ENCODE results near the gene FRMD4A. TPM values are rescaled to one million over a fixed set of nuclear protein-coding genes. Genes with fewer than 3 reads are reported as not detected.

FRMD4A gene
- total RNA-seq, 4 donors from 2014 or later = 27.5 to 40.4 (median 33.0) TPM

DNA sequence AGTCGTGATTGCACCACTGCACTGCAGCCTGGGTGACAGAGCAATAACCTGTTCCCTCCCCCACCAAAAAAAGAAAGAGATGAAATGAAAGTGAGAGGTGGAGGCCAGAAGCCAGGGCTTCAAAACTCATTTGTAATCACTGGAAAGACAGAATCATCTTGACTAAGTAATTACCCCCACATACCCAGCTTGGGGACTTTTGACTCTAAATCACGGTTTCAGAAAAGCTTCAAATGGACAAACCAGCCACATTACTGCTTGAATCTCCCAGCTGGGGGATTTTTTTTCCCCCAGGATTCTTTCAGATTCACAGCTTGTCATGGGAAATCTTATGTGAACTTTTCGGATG, 361.0 kb downstream of the FRMD4A start:
- DNase-seq (ENCODE audit: low spot score in 2 of 2) = no peak
- H3K4me3 ChIP-seq (ENCODE audit: low read depth, poor library complexity, severe bottlenecking) = no peak overlapping the region
- TF ChIP-seq POLR2A (IDR thresholded peaks at IDR 0.05) (no peak), CTCF (IDR thresholded peaks at IDR 0.05) (no peak)
- intact Hi-C loops (cut with DNase I; ENCODE audit: low total_unique reads) = no loop called here
- WGBS, 2 donors = 82% methylated on average over 3 of the region's 3 CpGs

DNA sequence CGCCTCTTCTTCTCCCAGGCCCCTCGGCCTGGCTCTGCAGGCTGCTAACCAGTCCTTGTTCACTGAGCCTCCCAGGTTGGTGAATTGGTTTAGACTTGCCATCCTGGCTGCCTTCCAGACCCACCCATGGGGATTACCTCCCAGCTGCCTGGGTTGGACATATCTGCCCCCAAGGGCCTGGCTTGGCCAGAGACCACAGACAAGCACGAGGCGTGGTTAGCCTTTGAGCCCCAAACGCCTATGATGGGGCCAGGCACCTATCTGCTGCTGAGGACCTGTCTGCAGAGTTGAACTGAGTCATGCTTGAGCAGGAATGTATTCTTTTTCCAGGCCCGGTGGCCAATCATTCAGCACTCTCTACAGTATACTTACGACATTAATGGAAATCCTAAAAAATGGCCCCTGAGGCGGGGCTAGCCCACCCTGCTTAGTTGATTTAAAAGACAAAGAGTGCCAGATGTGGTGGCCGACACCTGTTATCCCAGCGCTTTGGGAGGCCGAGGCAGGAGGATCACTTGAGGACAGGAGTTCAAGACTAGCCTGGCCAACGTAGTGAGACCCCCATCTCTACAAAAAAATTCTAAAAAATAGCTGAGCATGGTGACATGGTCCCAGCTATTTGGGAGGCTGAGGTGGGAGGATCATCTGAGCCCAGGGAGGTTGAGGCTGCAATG, 361.5 kb downstream of the FRMD4A start:
- intact Hi-C loops (cut with DNase I; ENCODE audit: low total_unique reads) = no loop called here
- H3K4me3 ChIP-seq (ENCODE audit: low read depth, poor library complexity, severe bottlenecking) = no peak overlapping the region
- no peak for DNase-seq (ENCODE audit: low spot score in 2 of 2)
- 70 to 75% methylated on average over 12 of the region's 12 CpGs for WGBS, 2 donors
- TF ChIP-seq CTCF (IDR thresholded peaks at IDR 0.05) (no peak), POLR2A (IDR thresholded peaks at IDR 0.05) (no peak)

DNA sequence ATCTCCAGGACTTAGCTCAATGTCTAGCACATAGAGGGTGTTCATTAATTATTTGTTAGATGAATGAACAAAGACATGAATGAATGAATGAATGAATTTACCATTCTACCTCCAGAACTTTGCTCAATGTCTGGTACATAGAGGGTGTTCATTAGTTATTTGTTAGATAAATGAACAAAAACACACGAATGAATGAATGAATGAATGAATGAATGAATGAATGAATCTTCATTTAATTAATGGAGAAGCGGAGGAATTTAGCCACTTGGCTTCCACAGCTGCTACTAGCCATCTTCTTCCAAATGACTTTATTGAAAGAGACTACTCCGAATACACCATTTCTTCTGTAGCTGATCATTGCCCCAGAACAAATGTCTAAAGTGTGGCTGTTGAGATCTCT, 368.9 kb downstream of the FRMD4A start:
- H3K4me3 ChIP-seq (ENCODE audit: low read depth, poor library complexity, severe bottlenecking) = no peak overlapping the region
- 82 to 94% methylated on average over 3 of the region's 3 CpGs for WGBS, 2 donors
- intact Hi-C loops (cut with DNase I; ENCODE audit: low total_unique reads) = no loop called here
- TF ChIP-seq CTCF (IDR thresholded peaks at IDR 0.05) = no peak
- TF ChIP-seq POLR2A (IDR thresholded peaks at IDR 0.05) = no peak
- DNase-seq (ENCODE audit: low spot score in 2 of 2) = no peak

DNA sequence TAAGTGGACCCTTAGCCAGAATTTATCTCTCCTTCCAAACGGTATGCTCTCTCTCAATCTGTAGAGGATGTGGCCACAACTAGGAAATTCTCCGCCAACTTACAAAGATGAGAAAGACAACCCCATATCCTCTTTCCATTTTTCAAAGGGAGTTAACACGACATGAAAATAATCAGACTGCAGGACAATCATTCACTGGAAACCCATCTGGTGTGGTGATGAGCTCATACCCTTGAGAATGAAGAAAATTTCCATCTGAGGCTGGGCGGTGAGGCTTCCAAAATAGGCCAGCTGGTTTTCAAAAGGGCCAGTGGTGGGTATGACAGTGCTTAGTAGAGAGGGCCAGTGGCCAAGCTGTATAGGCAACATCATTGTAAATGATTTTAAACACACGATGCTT, 369.6 kb downstream of the FRMD4A start:
- no peak for DNase-seq (ENCODE audit: low spot score in 2 of 2)
- no peak overlapping the region for H3K4me3 ChIP-seq (ENCODE audit: low read depth, poor library complexity, severe bottlenecking)
- intact Hi-C loops (cut with DNase I; ENCODE audit: low total_unique reads) = no loop called here
- TF ChIP-seq POLR2A (IDR thresholded peaks at IDR 0.05) = no peak
- TF ChIP-seq CTCF (IDR thresholded peaks at IDR 0.05) = no peak
- 40 to 52% methylated on average over 5 of the region's 5 CpGs for WGBS, 2 donors

GRCh38 chr10:13960603-13961002, 370.1 kb downstream of the FRMD4A start:
- intact Hi-C loops (cut with DNase I; ENCODE audit: low total_unique reads) = no loop called here

More at GRCh38 chr10:13960603-13961002, 370.1 kb downstream of the FRMD4A start:
- WGBS, 2 donors = 83% methylated on average over 3 of the region's 3 CpGs
- no peak for DNase-seq (ENCODE audit: low spot score in 2 of 2)
- TF ChIP-seq POLR2A (IDR thresholded peaks at IDR 0.05) = no peak
- TF ChIP-seq CTCF (IDR thresholded peaks at IDR 0.05) = no peak
- no peak overlapping the region for H3K4me3 ChIP-seq (ENCODE audit: low read depth, poor library complexity, severe bottlenecking)
